K562 (cell line): Measurements from ENCODE around the gene CCDC18.

Experiments
- CHD7 ChIP-seq: fragments of 200-600 bp; sonication (generic); IDR thresholded peaks from one replicate; pipeline ENCODE4 v1.6.1; 2012; ENCODE audit warnings: mild to moderate bottlenecking, low read depth, low read length, inconsistent platforms
- CTCF ChIP-seq, 3 experiments: IDR thresholded peaks in 2 of 3; conservative IDR thresholded peaks in 1 of 3; 2 replicates each; pipeline ENCODE4 v1.5.1; 2011 to 2012; ENCODE audit warnings: low read length in 3 of 3, mild to moderate bottlenecking in 3 of 3, control low read depth in 2 of 3, improper control_type of control experiment in 1 of 3, inconsistent platforms in 1 of 3, low read depth in 1 of 3, mixed read lengths in 1 of 3, moderate library complexity in 1 of 3; ENCODE audit not compliant: insufficient read depth in 2 of 3
- HMG20A ChIP-seq: fragments of 450-650 bp; formaldehyde crosslinking; conservative IDR thresholded peaks from 2 replicates; pipeline ENCODE4 v1.4.0; 2020; ENCODE audit warnings: mild to moderate bottlenecking, mixed read lengths
- MBD2 ChIP-seq: sonication (generic); IDR thresholded peaks from 2 replicates; pipeline ENCODE4 v1.6.1; 2016; ENCODE audit warnings: low read depth, borderline replicate concordance
- POLR2A ChIP-seq: fragments of 450-650 bp; conservative IDR thresholded peaks from 2 replicates; pipeline ENCODE4 v1.6.1; 2016
- SRF ChIP-seq, 2 experiments: fragments of 250-450, 450-650 bp in 1 of 2; sonication (Bioruptor Pico) in 1 of 2; sonication (generic) in 1 of 2; formaldehyde crosslinking; IDR thresholded peaks; 2 replicates each; pipeline versions ENCODE4 v1.5.0 to v1.5.1; 2020 to 2022; ENCODE audit warnings: mild to moderate bottlenecking in 1 of 2, missing genetic modification reagents in 1 of 2
- USF1 ChIP-seq: sonication (generic); formaldehyde crosslinking; IDR thresholded peaks from 2 replicates; pipeline ENCODE4 v1.9.0; 2022; ENCODE audit warnings: mild to moderate bottlenecking, missing genetic modification reagents
- ZKSCAN1 ChIP-seq: fragments of 150-350 bp; IDR thresholded peaks from 2 replicates; pipeline ENCODE4 v1.6.1; 2016; ENCODE audit warnings: low read depth, low read length
- ZNF232 ChIP-seq: sonication (generic); formaldehyde crosslinking; IDR thresholded peaks from 2 replicates; pipeline ENCODE4 v1.8.0; 2022; ENCODE audit warnings: mild to moderate bottlenecking, missing genetic modification reagents
- ZNF24 ChIP-seq: fragments of 450-650 bp; IDR thresholded peaks from 2 replicates; pipeline ENCODE4 v1.6.1; 2016
- ZNF354B ChIP-seq: fragments of 250-450 bp; sonication (Bioruptor Pico); IDR thresholded peaks from 2 replicates; pipeline ENCODE4 v1.4.0; 2020
- ZZZ3 ChIP-seq: fragments of 450-650 bp; IDR thresholded peaks from 2 replicates; pipeline ENCODE4 v1.6.1; 2016; ENCODE audit warnings: antibody characterized with exemption, mild to moderate bottlenecking, moderate library complexity

GRCh38 chr1:93219443-93219842 lies 38.9 kb downstream of the CCDC18 start:
- TF ChIP-seq ZNF24 (no peak), ZZZ3 (no peak), ZNF232 (CRISPR knock-in tag) (no peak), ZKSCAN1 (no peak), POLR2A (no peak), SRF (CRISPR knock-in tag; IDR thresholded peaks at IDR 0.05) (no peak), ZNF354B (CRISPR knock-in tag) (no peak), CHD7 (no peak), HMG20A (no peak), CTCF (IDR thresholded peaks at IDR 0.05 in 2 of 3, conservative IDR thresholded peaks at IDR 0.05 in 1 of 3; ENCODE audit: insufficient read depth in 2 of 3, low read depth in 1 of 3, low read length in 3 of 3) (no peak), USF1 (CRISPR knock-in tag) (no peak), MBD2 (no peak)
